Activated B cell treated with CpG ODN at 0.5 μM for 24 hours (primary cell): Measurements from ENCODE around the gene B4GALNT3. TPM values are rescaled to one million over a fixed set of nuclear protein-coding genes. Genes with fewer than 3 reads are reported as not detected.

ENCODE experiments used
- ATAC-seq: fragments of 200-7000 bp; cut with Tn5 transposase; one replicate; pipeline ENCODE4 v1.10.0; 2021; ENCODE audit warnings: low read depth, mild to moderate bottlenecking, moderate library complexity
- CTCF ChIA-PET: fragments of 350-600 bp; sonication (Branson Sonifier 250); formaldehyde crosslinking; loops from one replicate; lab custom pipeline; 2021; ENCODE audit warnings: antibody characterized with exemption; lab: Charles Lee
- POLR2A ChIA-PET: fragments of 350-600 bp; sonication (Branson Sonifier 250); formaldehyde crosslinking; loops from one replicate; lab custom pipeline; 2021; ENCODE audit warnings: antibody characterized with exemption; lab: Charles Lee
- DNase-seq: peaks from one replicate; pipeline ENCODE4 v3.0.0; 2022
- H3K27ac Mint-ChIP-seq: one replicate; pipeline ENCODE4 v1.8.0; 2020; ENCODE audit warnings: mixed read lengths
- H3K27me3 Mint-ChIP-seq: one replicate; pipeline ENCODE4 v1.8.0; 2021; ENCODE audit warnings: mixed read lengths
- H3K36me3 Mint-ChIP-seq: one replicate; pipeline ENCODE4 v1.8.0; 2021; ENCODE audit warnings: low read depth, mixed read lengths
- H3K4me1 Mint-ChIP-seq: one replicate; pipeline ENCODE4 v1.8.0; 2021; ENCODE audit warnings: mixed read lengths
- H3K4me3 Mint-ChIP-seq: one replicate; pipeline ENCODE4 v1.8.0; 2020; ENCODE audit warnings: mild to moderate bottlenecking, mixed read lengths
- H3K9me3 Mint-ChIP-seq: one replicate; pipeline ENCODE4 v1.8.0; 2020; ENCODE audit warnings: mixed read lengths
- intact Hi-C: fragments of 100-400 bp; cut with micrococcal nuclease; formaldehyde crosslinking; loops from one replicate; pipeline ENCODE4 v1.15.1; 2024
- total RNA-seq: library from RNA; stranded (reverse); gene quantifications from 2 replicates; pipeline ENCODE4 v1.2.3, GENCODE V29; 2022
- TF ChIP-seq, protein P1 (sequence below): fragments of 200-600 bp; IDR thresholded peaks from one replicate; pipeline ENCODE4 v1.8.0; 2022; ENCODE audit warnings: antibody characterized with exemption, mild to moderate bottlenecking

B4GALNT3 gene
- total RNA-seq, 1 donor from 2014 or later: not detected

DNA sequence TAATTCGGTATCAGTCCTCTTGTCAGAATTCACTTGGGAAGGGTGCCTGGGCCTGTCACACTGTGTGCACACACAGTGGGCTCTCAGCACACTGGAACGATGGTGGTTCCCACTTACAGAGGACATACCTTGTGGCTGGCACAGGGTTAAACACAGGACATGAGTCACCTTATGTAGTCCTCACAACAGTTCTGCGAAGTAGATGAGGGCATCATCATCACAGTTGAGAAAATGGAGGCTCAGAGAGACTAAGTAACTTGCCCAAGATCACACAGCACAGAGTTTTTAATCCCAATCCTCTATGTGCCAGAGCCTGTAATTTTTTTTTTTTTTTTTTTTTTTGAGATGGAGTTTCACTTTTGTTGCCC lies 112.8 kb downstream of the B4GALNT3 start:
- intact Hi-C loops: no loop called here
- Mint-ChIP-seq H3K27ac (no peak overlapping the region), H3K4me1 (peaks cover 14% of the 10 kb centered on the region), H3K27me3 (no peaks in the 10 kb centered on the region), H3K4me3 (no peak overlapping the region), H3K9me3 (no peaks in the 10 kb centered on the region), H3K36me3 (no peaks in the 10 kb centered on the region)
- ChIA-PET CTCF (interaction anchor here (4.3 kb wide), 1 partner anchor 242 kb away, joined by 33 read pairs; no protein-coding TSS in a partner anchor), POLR2A (interaction anchor here (0.7 kb wide), 1 partner anchor 1010 kb away, joined by 4 read pairs; no protein-coding TSS in a partner anchor)
- ATAC-seq (no peak), DNase-seq (no peak)
- TF ChIP-seq, protein P1, sequence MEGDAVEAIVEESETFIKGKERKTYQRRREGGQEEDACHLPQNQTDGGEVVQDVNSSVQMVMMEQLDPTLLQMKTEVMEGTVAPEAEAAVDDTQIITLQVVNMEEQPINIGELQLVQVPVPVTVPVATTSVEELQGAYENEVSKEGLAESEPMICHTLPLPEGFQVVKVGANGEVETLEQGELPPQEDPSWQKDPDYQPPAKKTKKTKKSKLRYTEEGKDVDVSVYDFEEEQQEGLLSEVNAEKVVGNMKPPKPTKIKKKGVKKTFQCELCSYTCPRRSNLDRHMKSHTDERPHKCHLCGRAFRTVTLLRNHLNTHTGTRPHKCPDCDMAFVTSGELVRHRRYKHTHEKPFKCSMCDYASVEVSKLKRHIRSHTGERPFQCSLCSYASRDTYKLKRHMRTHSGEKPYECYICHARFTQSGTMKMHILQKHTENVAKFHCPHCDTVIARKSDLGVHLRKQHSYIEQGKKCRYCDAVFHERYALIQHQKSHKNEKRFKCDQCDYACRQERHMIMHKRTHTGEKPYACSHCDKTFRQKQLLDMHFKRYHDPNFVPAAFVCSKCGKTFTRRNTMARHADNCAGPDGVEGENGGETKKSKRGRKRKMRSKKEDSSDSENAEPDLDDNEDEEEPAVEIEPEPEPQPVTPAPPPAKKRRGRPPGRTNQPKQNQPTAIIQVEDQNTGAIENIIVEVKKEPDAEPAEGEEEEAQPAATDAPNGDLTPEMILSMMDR: no peak

DNA sequence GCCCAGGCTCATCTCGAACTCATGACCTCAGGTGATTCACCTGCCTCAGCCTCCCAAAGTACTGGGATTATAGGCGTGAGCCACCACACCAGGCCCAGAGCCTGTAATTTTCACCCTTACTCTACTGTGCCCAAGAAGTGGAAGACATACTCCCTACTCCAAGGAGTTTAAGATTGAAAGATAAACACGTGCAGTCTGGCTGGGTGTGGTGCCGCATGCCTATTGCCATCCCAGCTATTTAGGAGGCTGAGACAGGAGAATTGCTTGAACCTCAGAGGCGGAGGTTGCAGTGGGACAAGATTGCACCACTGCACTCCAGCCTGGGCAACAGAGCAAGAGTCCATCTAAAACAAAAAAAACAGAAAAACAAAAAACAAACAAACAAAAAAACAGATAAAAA lies 113.5 kb downstream of the B4GALNT3 start:
- ChIA-PET CTCF (no interaction called here), POLR2A (interaction anchor here (0.7 kb wide), 1 partner anchor 1009 kb away, joined by 4 read pairs; no protein-coding TSS in a partner anchor)
- Mint-ChIP-seq H3K27ac (no peak overlapping the region), H3K4me1 (peaks cover 14% of the 10 kb centered on the region), H3K9me3 (no peaks in the 10 kb centered on the region), H3K36me3 (no peaks in the 10 kb centered on the region), H3K4me3 (no peak overlapping the region), H3K27me3 (no peaks in the 10 kb centered on the region)
- no peak for DNase-seq
- TF ChIP-seq, protein P1: no peak
- ATAC-seq: no peak
- intact Hi-C loops: no loop called here

DNA sequence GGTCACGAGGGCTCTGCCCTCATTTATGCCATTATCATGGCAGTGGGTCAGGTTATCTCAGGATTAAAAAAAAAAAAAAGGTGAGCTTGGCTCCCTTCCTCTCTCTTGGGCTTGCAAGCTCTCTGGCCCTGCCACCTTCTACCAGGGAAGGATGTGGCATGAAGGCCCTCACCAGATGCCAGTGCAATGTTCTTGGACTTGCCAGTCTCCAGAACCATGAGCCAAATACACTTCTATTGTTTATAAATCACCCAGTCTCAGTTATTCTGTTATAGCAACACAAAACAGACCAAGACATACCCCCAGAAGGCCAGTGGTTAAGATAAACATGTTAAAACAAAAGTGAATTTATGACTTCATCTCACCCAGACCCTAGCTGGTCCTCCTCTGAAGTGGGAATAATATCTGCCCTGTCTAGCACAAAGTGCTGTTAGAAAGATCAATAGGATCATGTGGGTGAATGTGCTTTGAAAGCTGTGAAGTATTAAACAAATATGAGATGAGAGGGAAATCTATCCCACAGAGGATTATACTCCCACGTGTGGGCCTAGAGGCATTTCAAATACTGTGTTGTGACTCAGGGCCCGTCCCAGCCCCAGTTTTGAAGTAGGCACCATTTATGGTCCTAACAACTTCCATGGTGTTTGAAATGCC lies 114.9 kb downstream of the B4GALNT3 start:
- ChIA-PET CTCF (interaction anchor here (1.3 to 4.2 kb wide), 3 partner anchors 39 to 241 kb away, joined by 3 to 64 read pairs (median 42); partner anchors contain the start of gene WNK1), POLR2A (interaction anchor here (2.6 to 2.9 kb wide), 2 partner anchors 178 to 375 kb away, joined by 7 to 39 read pairs; partner anchors contain the start of genes RAD52 and WNK1)
- DNase-seq: no peak
- Mint-ChIP-seq H3K4me3 (no peak overlapping the region), H3K27me3 (no peaks in the 10 kb centered on the region), H3K9me3 (no peaks in the 10 kb centered on the region), H3K36me3 (no peaks in the 10 kb centered on the region), H3K27ac (no peak overlapping the region), H3K4me1 (peaks cover 14% of the 10 kb centered on the region)
- TF ChIP-seq, protein P1: no peak
- no peak for ATAC-seq
- intact Hi-C loops: no loop called here

DNA sequence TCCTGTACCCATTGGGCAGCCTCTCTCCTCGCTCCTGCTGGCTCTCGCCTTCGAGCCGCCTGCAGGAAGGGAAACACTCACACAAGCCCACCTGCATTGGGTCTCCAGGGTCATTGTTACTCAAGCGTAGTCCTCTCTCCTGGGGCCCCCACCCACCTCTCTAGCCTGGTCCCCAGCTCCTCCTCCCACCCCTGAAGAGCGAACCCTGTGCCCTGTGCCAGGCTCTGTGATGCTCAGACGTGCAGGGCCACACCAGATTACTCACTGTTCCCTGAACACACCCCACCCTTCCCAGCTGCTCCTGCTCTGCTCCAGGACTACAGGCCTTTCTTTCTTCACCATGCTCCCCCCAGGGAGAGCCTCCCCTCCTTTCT lies 115.4 kb downstream of the B4GALNT3 start:
- TF ChIP-seq, protein P1: no peak
- ChIA-PET CTCF (interaction anchor here (1.0 to 4.2 kb wide), 12 partner anchors 17 to 1009 kb away, joined by 3 to 64 read pairs (median 8); partner anchors contain the start of genes RAD52 and WNK1), POLR2A (interaction anchor here (1.2 to 2.9 kb wide), 3 partner anchors 122 to 375 kb away, joined by 3 to 39 read pairs (median 7); partner anchors contain the start of genes RAD52 and WNK1)
- intact Hi-C loops: no loop called here
- Mint-ChIP-seq H3K36me3 (no peaks in the 10 kb centered on the region), H3K4me3 (no peak overlapping the region), H3K9me3 (no peaks in the 10 kb centered on the region), H3K27me3 (no peaks in the 10 kb centered on the region), H3K27ac (no peak overlapping the region), H3K4me1 (peaks cover 11% of the 10 kb centered on the region)
- DNase-seq (no peak), ATAC-seq (no peak)
